ENCODE data around the gene ENPP1.

GRCh38 chr6:131766631-131767030 is 41.2 kb upstream of the ENPP1 start:
- TF ChIP-seq PATZ1 (CRISPR knock-in tag; IDR thresholded peaks at IDR 0.05; ENCODE audit: borderline replicate concordance) (no peak), GLIS3 (CRISPR knock-in tag; IDR thresholded peaks at IDR 0.05) (no peak), ARNTL (CRISPR knock-in tag; IDR thresholded peaks at IDR 0.05; ENCODE audit: borderline replicate concordance, low read depth) (no peak), ZNF565 (CRISPR knock-in tag; conservative IDR thresholded peaks at IDR 0.05; ENCODE audit: low read depth) (no peak), CREB5 (CRISPR knock-in tag; IDR thresholded peaks at IDR 0.05; ENCODE audit: low read depth) (no peak), POU6F1 (CRISPR knock-in tag; IDR thresholded peaks at IDR 0.05; ENCODE audit: borderline replicate concordance, low read depth) (no peak), ZFP3 (CRISPR knock-in tag; IDR thresholded peaks at IDR 0.05) (no peak), RARB (CRISPR knock-in tag; IDR thresholded peaks at IDR 0.05) (no peak), BACH2 (CRISPR knock-in tag; IDR thresholded peaks at IDR 0.05; ENCODE audit: borderline replicate concordance) (no peak)

Data from SK-N-SH treated with all-trans-retinoic acid at 6 μM for 48 hours (cell line).